Germinal center (tissue), 1 donor: Measurements from ENCODE around the gene NAV2.

ENCODE experiments used
- DNase-seq: peaks from one replicate; pipeline ENCODE4 v3.0.0; 2012; ENCODE audit warnings: mixed read lengths, low spot score

NAV2 gene

DNA sequence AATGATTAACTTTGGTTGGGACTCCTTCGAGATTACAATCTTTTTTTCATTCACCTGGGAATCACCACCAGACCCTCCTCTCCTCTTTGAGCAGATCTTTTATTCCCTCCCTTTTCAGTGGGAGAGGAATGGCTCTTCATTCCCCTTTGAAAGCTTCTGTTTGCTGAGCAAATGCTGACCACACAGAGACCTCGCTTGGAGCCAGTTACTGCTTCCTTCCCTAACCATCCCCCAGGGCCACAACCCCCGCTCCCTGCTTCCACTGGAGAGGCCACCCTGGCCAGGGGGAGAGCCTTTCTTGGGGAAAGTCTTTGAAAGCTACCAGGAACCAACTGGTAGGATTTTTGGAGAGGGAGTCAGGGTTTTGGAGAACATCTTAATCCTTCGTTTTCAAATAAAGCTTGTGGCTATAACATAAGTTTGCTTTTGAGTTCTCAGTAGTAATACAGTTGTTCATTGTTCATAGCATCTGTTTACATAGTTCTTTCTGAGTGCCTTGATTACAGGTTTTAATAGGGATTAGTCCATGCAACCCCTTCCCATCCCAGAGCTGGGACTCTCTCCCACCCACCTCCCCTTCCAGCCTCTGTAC lies 309.2 kb downstream of the NAV2 start:
- no peak for DNase-seq

DNA sequence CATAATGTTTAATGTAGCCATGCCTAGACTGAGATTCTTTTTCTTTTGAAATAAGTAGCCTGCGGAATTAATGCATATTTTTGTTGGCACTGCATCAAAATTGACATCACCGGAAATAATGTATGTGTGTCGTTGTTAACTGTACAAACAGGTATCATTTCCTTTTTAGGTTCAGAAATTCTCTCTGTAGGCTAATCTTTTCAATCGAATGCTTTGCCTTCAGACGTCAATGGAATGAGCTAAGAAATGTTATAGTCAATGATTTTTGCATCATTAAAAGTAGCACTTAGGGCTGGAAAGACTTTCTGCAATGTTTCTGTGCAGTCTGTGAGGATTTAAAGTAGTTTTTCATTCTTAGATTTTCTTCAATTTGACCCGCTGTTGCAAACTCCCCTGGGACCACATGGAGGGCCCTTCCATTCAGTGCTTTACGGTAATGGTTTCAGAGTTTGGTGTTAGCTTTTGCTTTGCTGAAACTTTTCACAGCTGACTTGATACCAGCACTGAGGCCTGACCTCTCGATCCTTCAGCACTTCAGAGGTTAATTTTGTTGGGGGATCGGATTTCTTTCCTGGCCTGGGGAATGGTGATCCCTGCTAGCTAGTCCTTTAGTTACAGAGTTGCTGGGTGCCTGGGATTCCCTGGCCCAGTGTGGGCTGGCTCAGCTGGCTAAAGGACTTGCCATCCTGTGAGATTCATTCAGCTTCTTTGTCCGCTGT lies 309.9 kb downstream of the NAV2 start:
- no peak for DNase-seq

GRCh38 chr11:20023082-20023426 lies 310.4 kb downstream of the NAV2 start:
- DNase-seq, result no peak

- DNase-seq, result no peak
Observed at GRCh38 chr11:20024172-20024935, 311.7 kb downstream of the NAV2 start.

GRCh38 chr11:20025332-20025840 lies 312.7 kb downstream of the NAV2 start:
- no peak for DNase-seq

GRCh38 chr11:20026629-20027555 lies 314.3 kb downstream of the NAV2 start:
- no peak for DNase-seq

DNA sequence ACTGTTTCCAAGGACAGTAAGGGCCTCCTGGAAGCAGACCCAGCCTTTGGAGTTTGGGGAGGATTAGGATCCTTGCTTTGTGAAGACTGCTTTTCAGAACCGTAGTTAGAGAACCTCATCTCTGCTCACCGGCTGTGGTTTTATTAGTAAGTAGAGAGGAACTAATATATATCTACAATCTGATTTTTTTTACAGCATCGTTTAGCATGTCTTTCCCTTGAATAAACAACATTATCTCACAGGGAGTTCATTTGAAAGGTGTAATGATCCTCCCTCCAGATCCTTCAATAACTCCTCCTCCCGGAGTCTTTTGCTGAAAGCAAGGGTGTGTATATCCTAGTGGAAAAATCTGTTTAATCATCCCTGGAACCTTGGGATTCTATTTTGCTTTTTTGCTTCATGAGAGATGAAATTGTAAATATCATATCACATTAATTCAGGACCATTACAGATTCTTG lies 314.9 kb downstream of the NAV2 start:
- no peak for DNase-seq

DNA sequence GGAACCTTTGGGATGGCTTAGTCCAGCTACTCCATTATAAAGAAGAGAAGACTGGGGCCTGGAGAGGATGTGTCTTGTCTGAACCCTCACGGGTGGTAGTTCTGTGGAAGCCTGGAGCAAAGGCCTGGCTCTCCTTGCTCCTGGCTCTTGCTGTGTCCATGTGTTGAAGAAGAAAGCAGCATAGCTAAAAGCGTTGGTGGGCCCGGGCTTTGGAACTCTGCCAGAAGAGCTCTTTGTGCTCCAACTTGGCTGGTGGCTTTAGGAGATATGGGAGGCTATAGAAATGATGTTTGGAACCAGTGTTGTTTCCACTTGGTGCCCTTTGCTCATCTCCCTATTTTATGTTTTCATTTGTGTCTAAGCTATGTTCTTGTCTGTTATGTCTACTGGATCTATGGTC lies 316.6 kb downstream of the NAV2 start:
- DNase-seq, result no peak

GRCh38 chr11:20030472-20030871 lies 317.8 kb downstream of the NAV2 start:
- no peak for DNase-seq

DNA sequence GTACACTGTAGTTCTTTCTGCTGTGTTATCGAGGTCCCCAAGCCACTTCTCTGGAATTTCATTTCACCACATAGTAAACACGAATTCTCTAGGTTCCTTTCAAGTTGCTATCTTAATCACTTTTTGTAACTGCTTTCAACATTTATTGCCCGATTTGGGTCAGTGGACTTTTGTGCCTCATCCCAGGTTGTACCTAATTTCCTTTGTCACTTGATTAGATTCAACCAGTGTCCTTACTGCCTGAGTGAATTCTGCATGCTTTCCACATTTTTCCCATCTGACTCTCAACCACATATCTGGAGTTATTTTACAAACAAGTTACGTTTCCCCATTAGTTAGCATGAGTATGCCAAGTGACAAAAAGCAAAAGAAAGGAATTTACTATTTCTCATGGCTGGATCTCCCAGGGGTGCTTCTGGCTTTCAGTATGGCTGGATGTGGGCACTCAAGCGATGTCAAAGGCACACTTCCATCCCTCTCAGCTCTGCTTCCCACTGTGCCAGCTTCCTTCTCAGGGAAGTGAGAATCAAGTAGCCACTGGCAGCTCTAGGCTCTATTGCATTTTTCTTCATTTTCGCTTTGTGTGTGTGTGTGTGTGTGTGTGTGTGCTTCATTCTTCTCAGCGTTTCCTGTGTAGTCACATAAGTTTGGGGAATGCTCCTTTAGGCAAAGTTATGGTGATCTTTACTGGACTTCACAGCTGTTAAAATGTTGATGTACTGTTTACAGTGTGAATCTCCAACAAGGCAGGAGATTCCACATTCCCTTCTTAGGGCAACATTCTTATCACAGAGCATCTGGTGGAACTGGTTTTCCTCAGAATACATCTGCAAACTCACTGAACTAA lies 318.7 kb downstream of the NAV2 start:
- DNase-seq, result no peak

- no peak for DNase-seq
Observed at GRCh38 chr11:20032127-20032526, 319.5 kb downstream of the NAV2 start.

DNA sequence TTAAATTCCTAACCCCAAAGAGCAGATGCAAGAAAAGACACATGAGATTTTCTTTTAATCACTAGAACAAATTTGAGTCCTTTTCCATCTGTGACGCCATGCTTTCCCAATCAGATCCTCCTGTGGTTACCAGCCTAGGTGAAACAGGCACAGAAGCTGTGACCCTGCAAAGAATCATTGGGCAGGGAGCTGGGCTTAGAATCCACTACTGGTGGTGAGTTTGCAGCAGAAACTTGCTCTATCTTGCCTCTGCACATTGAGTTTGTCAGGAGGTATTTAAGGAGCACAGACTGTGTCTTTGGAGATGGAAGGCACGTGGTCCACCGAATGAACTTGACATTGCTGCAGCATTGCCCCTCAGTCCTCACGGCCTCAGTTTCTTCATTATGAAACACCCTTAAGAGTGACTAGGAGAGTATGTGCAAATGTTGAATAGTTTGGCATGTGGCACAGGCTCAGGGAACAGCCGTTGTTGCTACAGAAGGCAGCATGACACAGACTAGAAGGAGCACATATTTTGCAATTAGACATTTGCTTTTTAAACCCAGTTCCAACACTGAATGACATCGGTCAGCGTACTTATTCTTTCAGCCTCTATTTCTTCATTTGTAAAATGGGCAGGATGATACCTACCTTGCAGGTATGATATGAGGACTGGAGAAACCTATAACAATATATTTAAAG lies 320.1 kb downstream of the NAV2 start:
- no peak for DNase-seq

- no peak for DNase-seq
Observed at GRCh38 chr11:20033806-20034205, 321.2 kb downstream of the NAV2 start.

GRCh38 chr11:20034941-20035340 lies 322.3 kb downstream of the NAV2 start:
- DNase-seq, result no peak

DNA sequence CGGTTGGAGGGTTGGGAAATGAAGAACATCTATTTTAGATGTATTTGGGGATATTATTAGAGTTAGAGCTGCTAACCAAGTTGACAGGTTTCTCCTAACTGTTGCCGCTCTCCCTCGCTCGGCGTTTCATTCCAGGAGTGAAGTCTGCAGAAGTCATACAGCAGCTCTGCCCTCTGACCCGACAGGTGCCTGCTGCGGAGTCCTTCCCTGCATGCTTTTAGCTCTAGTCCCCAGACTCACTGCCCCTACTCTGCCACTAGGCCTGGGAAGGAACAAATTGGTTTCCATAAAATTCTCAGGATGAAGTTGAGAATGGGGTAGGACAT lies 322.7 kb downstream of the NAV2 start:
- no peak for DNase-seq

DNA sequence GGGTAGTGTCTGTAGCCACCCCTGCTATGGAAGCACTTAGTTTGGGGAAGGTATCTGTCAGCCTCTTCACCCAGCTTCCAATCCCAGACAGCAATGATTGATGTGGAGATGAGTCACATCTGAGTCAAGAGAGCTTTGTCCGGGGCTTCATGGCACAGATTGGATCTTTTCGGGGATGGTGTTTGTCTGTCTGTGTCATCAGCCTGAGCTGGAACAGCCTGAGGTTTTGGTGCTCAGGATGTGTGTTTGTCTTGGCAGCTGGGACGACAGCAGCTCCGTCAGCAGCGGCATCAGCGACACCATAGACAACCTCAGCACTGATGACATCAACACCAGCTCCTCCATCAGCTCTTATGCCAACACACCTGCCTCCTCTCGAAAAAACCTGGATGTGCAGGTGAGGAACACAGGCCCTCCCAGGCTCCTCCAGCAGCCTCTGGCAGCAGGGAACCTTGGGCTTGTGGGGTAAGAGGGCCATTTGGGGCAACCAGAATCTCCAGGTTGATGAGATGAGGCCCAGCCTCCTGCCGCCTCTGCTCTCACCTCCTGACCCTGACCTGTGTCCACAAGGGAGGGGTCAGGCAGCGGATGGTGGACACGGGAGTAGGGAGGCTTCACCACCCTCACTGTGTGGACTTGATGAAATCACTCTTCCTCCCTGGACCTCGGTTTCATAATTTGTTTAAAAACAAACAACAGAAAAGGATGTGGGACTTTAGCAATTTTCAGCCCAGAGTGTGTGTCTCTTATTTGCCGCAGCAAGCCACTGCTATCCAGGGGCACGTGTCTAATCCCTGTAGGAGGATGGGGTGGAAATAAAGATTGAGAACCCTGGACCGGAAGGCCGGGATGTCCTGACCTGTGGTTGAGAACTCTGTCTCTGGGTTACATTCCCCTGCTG lies 323.3 kb downstream of the NAV2 start:
- DNase-seq, result no peak

GRCh38 chr11:20036626-20037335 lies 324.1 kb downstream of the NAV2 start:
- no peak for DNase-seq

- DNase-seq, result no peak
Observed at GRCh38 chr11:20037396-20038153, 324.9 kb downstream of the NAV2 start.
